NK-92 (cell line): ENCODE data around the gene MEF2A.
"Not testable (repeated sequence)": the region's sequence is repeated elsewhere in the genome, so short reads cannot be mapped to it uniquely, and the experiment has no call there.

ENCODE experiments used
- DNase-seq: peaks from one replicate; lab custom pipeline; 2025; ENCODE audit not compliant: unreplicated experiment; lab: John Stamatoyannopoulos, UW

The MEF2A gene

GRCh38 chr15:99565299-99566156 lies at the start of gene MEF2A:
MEF2A (plus strand) TSS chr15:99565984; CDS start chr15:99633120, 67,136 bp downstream.
- DNase-seq: peak; percentile 50

GRCh38 chr15:99518191-99518590 lies 47.6 kb upstream of the MEF2A start:
- DNase-seq: no peak

DNA sequence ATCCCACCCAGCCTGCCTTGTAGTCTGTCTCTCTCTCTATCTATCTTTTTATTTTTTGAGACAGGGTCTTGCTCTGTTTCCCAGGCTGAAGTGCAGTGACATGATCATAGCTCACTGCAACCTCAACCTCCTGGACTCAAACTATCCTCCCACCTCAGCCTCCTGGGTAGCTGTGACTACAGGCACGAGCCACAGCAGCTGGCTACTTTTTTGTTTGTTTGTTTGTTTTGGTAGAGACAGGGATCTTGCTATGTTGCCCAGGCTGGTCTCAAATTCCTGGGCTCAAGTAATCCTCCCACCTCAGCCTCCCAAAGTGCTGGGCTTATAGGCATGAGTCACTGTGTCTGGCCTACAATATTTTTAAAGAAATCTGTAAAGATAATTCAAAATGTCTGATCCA lies 46.4 kb upstream of the MEF2A start:
- DNase-seq: not testable (repeated sequence)

- no peak for DNase-seq
Measured at GRCh38 chr15:99522288-99522687, 43.5 kb upstream of the MEF2A start.

DNA sequence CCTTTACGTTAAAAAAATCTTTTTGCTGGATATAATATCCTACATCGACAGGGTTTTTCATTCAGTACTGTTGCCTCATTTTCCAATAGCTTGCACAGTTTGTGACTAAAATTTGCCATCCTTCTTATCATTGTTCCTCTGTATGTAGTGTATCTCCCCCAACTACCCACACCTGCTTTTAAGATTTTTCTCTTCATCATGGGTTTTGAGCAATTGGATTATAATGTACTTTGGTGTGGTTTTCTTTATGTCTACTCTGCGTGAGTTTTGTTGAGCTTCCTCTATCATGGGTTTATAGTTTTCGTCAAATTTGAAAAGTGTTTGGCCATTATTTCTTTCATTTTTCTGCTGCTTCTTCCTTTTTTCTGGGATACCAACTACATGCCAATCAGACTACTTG lies 39.6 kb upstream of the MEF2A start:
- no peak for DNase-seq

DNA sequence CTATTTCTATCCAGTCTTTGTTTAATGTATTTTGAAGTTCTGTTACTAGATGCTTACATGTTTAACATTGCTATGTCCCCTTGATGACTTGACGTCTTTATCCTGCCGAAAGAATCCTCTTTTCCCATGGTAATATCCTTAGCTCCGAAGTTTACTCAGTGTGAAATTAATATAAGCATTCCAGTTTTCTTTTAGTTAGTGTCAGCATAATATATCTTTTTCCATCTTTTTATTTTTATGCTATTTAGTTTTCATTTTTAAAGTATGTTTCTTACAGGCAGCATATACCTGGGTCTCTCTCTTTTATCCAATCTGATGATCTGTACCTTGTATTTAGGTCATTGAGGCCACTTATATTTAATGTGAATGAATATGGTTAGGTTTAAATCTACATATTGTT lies 39.1 kb upstream of the MEF2A start:
- DNase-seq: no peak

GRCh38 chr15:99536422-99537040 lies 29.3 kb upstream of the MEF2A start:
- DNase-seq: no peak

DNA sequence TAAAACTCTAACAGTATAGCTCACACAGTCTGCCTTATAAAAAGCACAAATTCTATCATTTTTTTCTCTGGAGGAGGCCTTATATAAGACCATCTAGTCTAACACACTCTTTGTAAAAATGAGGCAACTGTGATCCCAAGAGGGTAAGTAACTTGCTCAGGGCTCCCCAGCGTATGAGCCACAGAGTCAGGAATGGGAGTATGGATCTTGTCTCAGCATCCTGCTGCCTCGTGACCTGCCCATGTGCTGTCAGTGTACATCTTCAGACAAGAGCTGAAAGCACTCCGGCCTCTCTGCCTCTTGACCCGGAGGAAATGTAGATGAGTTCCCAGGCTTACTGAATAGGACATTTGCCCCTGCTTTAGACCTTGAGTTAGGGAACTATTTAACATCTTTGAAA lies 28.4 kb upstream of the MEF2A start:
- no peak for DNase-seq

DNA sequence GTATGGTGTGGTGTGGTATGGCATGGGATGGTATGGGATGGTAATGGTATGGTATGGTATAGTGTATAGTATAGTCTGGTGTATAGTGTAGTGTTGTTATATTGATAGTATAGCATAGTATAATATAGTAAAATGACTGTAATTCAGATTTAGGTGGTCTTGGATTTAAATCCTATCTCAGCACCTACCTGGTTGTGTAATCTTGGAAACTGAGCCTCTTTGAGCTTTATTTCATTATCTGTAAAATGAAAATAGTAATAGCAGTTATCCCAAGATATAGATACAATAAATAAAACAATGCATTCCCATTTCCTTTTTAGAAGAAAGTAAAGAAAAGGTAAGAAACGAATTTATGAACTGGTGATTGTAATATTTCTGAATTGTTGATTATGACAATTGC lies 27.5 kb upstream of the MEF2A start:
- no peak for DNase-seq

- DNase-seq: no peak
Measured at GRCh38 chr15:99542828-99543227, 23.0 kb upstream of the MEF2A start.

- DNase-seq: no peak
Measured at GRCh38 chr15:99545605-99546004, 20.2 kb upstream of the MEF2A start.

DNA sequence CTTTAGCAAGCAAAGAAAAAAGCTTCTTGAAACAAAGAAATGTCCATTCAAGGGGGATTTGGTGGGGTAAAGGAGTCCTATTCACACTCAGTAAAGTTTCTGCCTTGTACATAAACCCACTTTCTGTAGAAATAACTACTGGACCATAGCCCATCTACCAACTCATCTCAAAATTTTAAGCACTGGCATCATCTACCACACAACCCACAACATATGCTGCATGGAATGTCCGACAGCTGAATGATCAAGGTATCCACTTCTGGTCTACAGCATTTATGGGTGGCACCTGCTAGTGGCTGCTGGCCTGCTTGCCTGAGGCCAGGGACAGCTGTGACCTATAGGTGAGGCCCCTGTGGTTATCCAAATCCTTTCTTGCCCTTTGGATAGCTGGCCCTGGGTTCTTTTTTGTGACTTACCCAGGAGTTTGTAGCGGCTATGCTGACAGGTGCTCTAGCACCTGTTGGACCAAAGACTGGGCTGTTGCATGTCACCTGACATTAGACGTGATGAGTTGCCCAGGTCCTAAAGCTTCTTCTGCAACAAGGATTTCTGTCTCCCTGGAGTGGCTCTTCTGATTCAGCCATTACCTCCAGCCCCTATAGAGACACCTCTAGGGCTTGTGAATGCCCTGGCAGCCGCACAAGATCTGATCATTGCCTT lies 19.2 kb upstream of the MEF2A start:
- DNase-seq: no peak

GRCh38 chr15:99547517-99547916 lies 18.3 kb upstream of the MEF2A start:
- no peak for DNase-seq

DNA sequence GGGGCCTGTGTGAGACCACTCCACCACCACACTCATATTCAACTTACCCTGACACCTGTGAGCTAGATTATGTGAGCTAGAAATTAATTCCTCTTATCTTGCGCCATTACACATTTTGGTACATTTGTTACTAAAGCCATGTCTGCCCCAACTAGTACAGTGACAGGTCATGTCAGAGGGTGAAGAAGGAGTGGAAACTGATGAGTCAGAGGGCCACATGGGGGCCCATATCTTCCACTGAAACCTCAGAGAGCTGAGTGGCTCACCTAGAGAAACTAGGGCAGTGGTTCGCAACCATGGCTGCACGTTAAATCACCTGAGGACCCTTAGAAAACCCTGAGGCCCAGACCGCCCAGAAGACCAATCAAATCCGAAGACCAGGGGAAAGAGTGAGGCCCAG lies 15.7 kb upstream of the MEF2A start:
- no peak for DNase-seq

DNA sequence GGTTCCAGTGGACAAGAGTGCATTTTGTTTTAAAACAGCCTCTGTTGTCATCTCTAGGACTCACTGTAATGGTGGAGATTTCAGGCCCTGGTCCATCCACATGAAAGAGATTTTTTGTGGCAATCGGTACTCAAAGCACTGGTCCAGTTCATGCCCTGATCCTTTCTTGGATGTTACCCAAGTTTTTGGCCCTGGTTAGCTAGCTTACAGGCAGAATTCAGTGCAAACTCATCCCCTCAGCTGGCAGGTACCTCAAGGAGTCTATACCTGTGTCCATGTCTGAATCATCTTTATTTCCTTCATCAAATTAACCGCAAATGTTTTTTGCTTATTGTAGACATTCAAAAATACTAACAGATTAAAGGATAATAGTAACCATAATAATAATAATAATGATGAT lies 13.7 kb upstream of the MEF2A start:
- no peak for DNase-seq

GRCh38 chr15:99554880-99555488 lies 10.8 kb upstream of the MEF2A start:
- DNase-seq: no peak

DNA sequence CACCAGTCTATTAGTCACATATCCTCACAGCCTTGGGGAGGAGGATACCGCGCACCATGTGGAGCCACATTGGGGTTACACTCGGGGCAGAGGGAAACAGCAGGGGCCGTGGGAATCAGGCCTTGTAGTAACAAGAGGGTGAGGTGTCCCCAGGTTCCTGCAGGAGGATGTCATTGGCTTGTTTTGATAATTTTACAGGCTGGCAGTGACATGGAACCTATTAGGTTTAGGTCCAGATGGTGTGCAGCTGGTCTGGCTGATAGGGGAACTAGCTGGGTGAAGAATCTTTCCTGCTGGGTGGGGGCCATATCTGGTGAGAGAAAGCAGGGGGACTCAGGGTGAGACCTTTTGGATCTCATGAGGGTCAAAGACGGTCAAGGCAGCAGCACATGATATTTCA lies 9.8 kb upstream of the MEF2A start:
- DNase-seq: no peak

GRCh38 chr15:99556578-99556977 lies 9.2 kb upstream of the MEF2A start:
- DNase-seq: no peak

GRCh38 chr15:99558084-99558483 lies 7.7 kb upstream of the MEF2A start:
- DNase-seq: no peak

- no peak for DNase-seq
Measured at GRCh38 chr15:99558571-99558970, 7.2 kb upstream of the MEF2A start.

- no peak for DNase-seq
Measured at GRCh38 chr15:99561476-99562230, 4.1 kb upstream of the MEF2A start.
